Type B pancreatic cell (in vitro differentiated cells): ENCODE results near the gene NLRP10. TPM values are rescaled to one million over a fixed set of nuclear protein-coding genes. Genes with fewer than 3 reads are reported as not detected.

Experiments used
- DNase-seq: peaks from one replicate; pipeline ENCODE4 v3.0.0; 2021; ENCODE audit warnings: mixed read lengths; ENCODE audit not compliant: unreplicated experiment; ENCODE audit errors: extremely low spot score
- H3K27ac Mint-ChIP-seq: 2 replicates; pipeline ENCODE4 v1.8.0; 2021; ENCODE audit warnings: mild to moderate bottlenecking, mixed read lengths
- H3K27me3 Mint-ChIP-seq: 2 replicates; pipeline ENCODE4 v1.8.0; 2021; ENCODE audit warnings: mixed read lengths
- H3K36me3 Mint-ChIP-seq: 2 replicates; pipeline ENCODE4 v1.8.0; 2021; ENCODE audit warnings: mixed read lengths
- H3K4me1 Mint-ChIP-seq: one replicate; pipeline ENCODE4 v1.8.0; 2021; ENCODE audit warnings: mixed read lengths; ENCODE audit not compliant: unreplicated experiment
- H3K4me3 Mint-ChIP-seq: 2 replicates; pipeline ENCODE4 v1.8.0; 2021; ENCODE audit warnings: mild to moderate bottlenecking, mixed read lengths
- H3K9me3 Mint-ChIP-seq: 2 replicates; pipeline ENCODE4 v1.8.0; 2021; ENCODE audit warnings: mixed read lengths
- CTCF ChIP-seq: fragments of 200-600 bp; sonication (generic); conservative IDR thresholded peaks from 2 replicates; pipeline ENCODE4 v1.5.0; 2021; ENCODE audit warnings: antibody characterized with exemption, mild to moderate bottlenecking
- total RNA-seq: library from RNA; stranded (reverse); gene quantifications from 2 replicates; pipeline ENCODE4 v1.2.1, GENCODE V29; 2021; ENCODE audit warnings: low replicate concordance

NLRP10 gene
- total RNA-seq, 1 donor from 2014 or later = not detected

GRCh38 chr11:7983832-7984590 is 18.8 kb upstream of the NLRP10 start:
- Mint-ChIP-seq H3K9me3 (no peaks in the 10 kb centered on the region), H3K4me3 (no peak overlapping the region), H3K36me3 (no peaks in the 10 kb centered on the region), H3K27me3 (peaks cover 7% of the 10 kb centered on the region), H3K27ac (no peak overlapping the region), H3K4me1 (peaks cover 11% of the 10 kb centered on the region)
- DNase-seq = no peak
- TF ChIP-seq CTCF = no peak

GRCh38 chr11:7982582-7983119 is 17.4 kb upstream of the NLRP10 start:
- H3K27ac Mint-ChIP-seq = no peak overlapping the region
- no peak for DNase-seq
- peaks cover 7% of the 10 kb centered on the region for H3K27me3 Mint-ChIP-seq
- H3K36me3 Mint-ChIP-seq = no peaks in the 10 kb centered on the region
- peaks cover 7% of the 10 kb centered on the region for H3K4me1 Mint-ChIP-seq
- no peak overlapping the region for H3K4me3 Mint-ChIP-seq
- no peaks in the 10 kb centered on the region for H3K9me3 Mint-ChIP-seq
- no peak for TF ChIP-seq CTCF

- H3K27me3 Mint-ChIP-seq = peaks cover 7% of the 10 kb centered on the region
- H3K36me3 Mint-ChIP-seq = no peaks in the 10 kb centered on the region
- no peak overlapping the region for H3K27ac Mint-ChIP-seq
- no peaks in the 10 kb centered on the region for H3K9me3 Mint-ChIP-seq
- DNase-seq = no peak
- no peak overlapping the region for H3K4me3 Mint-ChIP-seq
- peaks cover 3% of the 10 kb centered on the region for H3K4me1 Mint-ChIP-seq
- no peak for TF ChIP-seq CTCF
These were observed 16.4 kb upstream of the NLRP10 start for GRCh38 chr11:7981619-7982157.

- H3K27me3 Mint-ChIP-seq = no peaks in the 10 kb centered on the region
These were observed 12.1 kb upstream of the NLRP10 start for GRCh38 chr11:7977232-7977917.

GRCh38 chr11:7974668-7975067 is 9.4 kb upstream of the NLRP10 start:
- no peak overlapping the region for H3K4me3 Mint-ChIP-seq
- H3K4me1 Mint-ChIP-seq = no peaks in the 10 kb centered on the region
- H3K27me3 Mint-ChIP-seq = no peaks in the 10 kb centered on the region
- H3K9me3 Mint-ChIP-seq = no peaks in the 10 kb centered on the region
- no peak overlapping the region for H3K27ac Mint-ChIP-seq
- no peaks in the 10 kb centered on the region for H3K36me3 Mint-ChIP-seq
- no peak for TF ChIP-seq CTCF
- DNase-seq = no peak

More at GRCh38 chr11:7977232-7977917, 12.1 kb upstream of the NLRP10 start:
- H3K27ac Mint-ChIP-seq = no peak overlapping the region
- H3K9me3 Mint-ChIP-seq = no peaks in the 10 kb centered on the region
- no peak for TF ChIP-seq CTCF
- no peak for DNase-seq
- H3K4me1 Mint-ChIP-seq = no peaks in the 10 kb centered on the region
- H3K4me3 Mint-ChIP-seq = no peak overlapping the region
- H3K36me3 Mint-ChIP-seq = no peaks in the 10 kb centered on the region
